Measurements from ENCODE around the gene TUBA4B. TPM values are rescaled to one million over a fixed set of nuclear protein-coding genes. Genes with fewer than 3 reads are reported as not detected.

Gene TUBA4B
- total RNA-seq, 1 donor from 2014 or later = not detected

DNA sequence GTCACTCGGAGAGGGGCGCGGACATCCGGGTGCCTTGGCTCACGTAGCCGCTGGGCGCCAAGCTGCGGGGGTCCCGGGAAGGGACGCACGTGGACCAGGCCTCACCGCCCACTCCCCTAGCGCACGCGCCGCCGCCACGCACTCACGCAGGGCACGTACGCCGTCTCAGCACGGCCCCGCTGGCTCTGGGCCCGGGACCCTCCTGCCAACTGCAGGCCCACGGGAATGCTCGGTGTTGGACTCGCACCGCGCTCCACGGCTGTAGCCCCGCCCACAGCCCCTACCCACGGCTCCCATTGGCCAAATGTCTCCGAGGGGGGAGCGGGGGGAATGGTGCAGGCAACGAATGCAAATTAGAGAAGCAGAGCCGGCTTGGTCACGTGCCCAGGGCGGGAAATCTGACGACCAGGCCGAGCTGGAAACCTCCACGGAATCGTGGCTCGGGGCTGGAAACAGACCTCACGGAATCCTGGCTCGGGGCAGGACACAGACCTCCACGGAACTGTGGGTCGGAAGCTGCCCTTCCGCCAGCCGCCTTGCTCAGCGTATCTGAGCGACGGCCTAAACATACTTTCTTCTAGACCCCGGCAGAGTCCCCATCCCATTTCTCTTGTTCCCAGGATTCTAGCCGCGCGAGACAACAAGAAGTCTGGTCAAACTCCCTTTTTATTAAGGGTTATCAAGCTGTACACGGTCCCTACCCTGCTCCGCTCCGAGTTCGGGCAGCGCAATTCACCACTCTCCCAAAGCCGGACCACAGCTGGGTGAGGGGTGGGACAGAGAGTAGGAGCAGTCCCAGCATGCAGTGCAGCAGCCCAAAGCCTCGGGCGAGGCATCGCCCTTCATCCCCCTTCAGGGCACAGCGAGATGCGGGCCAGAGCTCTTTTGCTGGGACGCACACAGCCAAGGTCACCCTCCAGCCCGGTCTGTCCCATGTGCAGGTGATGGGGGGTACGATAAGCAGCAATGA lies 34.0 kb upstream of the TUBA4B start, which contains the start of gene ABCB6:
TSS of gene ABCB6 (minus strand) at position 227 of the 970 bp plus-strand sequence. CDS start 285 bp downstream, outside the sequence.
- peak; percentile 96 for DNase-seq (ENCODE audit: low spot score)

- no peak for DNase-seq (ENCODE audit: low spot score)
These were observed 33.1 kb upstream of the TUBA4B start for GRCh38 chr2:219219784-219220532.

DNA sequence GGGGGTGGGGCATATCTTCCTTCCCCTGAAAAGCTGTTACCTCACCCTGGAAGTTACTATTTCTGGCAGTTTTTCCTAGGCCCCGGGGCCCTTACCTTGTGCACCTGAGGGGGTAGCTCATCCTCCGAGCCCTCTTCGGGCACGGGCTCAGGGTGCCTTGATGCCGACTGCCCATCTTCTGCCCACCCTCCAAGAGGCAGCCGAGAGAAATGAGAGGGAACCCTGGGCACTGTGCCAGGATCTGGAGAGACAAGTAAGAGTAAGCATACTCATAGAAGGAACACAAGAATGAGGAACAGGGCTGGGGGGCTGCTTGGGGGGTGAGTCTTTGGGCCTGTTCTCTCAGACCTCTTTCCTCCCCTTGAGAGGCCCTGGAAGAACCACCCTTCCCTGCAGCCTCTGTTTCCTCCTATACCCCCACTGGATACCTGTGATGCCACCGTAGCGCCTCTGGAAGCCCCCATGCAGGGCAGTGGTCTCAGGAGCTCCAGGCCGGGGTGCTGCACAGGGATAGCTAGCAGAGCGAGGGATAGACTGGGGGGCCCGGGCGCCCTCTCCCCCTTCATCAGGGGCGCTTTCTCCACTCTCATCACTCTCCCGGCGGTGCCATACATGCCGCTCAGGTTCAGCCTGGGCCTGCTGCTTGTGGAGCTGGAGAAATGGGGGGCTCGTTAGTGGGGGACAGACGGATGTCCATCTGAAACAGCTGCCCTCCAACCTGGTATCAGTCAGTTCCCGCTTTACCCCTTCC lies 32.2 kb upstream of the TUBA4B start:
- no peak for DNase-seq (ENCODE audit: low spot score)

- no peak for DNase-seq (ENCODE audit: low spot score)
These were observed 31.0 kb upstream of the TUBA4B start for GRCh38 chr2:219221957-219222518.

DNA sequence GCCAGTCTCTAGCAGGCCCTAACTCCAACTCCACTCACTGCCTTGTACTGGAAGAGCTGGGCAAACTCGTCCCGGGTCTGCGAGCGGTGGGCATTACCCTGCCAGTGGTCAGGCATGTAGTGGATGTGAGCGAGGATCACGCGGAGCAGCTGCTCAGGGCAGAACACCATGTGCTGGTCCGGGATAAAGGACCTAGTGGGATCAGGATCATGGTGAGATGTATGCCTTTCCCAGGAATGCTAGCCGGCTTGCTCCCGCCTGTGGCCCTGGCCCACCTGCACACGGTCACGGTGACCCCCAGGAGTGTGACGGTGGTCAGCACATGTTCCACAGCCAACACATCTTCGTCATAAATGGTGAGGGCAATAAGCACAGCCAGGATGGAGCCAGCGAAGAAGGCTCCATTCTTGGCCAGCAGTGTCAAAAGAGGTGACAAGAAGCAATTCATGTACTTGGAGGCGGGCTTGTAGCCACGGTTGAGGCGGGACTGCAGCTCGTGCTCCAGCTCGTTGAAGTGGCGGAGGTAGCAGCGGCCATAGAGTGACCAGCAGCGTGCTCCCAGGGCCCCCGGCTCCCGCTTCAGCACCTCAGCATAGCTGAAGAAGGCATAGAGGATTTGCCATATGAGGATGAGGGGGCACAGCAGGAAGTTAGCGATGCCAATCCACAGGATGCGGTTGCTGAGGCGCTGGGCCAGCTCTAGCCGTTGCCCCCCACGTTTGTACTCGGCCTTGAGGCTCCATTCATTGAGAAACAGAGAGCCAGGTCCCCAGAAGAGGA lies 29.0 kb upstream of the TUBA4B start:
- DNase-seq (ENCODE audit: low spot score) = no peak

DNA sequence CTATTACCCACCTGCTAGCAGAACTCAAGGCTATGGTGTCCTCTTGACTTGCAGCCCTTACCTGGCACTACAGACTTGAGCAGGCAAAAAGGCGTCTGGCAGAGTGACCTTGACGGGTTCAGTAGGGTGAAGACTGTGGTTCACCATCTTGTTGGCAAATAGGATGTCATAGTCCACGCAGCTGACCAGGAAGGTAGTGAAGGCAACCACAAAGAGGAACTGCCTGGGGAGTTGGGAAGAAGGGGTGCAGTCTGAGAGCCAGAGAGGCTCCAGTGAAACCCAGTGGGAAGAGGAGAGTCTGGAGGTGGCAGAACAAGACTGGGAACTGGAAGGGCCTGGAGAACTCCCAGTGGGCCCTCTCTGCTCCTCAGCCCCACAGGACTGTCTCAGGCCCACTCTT lies 27.7 kb upstream of the TUBA4B start:
- DNase-seq (ENCODE audit: low spot score) = no peak

DNA sequence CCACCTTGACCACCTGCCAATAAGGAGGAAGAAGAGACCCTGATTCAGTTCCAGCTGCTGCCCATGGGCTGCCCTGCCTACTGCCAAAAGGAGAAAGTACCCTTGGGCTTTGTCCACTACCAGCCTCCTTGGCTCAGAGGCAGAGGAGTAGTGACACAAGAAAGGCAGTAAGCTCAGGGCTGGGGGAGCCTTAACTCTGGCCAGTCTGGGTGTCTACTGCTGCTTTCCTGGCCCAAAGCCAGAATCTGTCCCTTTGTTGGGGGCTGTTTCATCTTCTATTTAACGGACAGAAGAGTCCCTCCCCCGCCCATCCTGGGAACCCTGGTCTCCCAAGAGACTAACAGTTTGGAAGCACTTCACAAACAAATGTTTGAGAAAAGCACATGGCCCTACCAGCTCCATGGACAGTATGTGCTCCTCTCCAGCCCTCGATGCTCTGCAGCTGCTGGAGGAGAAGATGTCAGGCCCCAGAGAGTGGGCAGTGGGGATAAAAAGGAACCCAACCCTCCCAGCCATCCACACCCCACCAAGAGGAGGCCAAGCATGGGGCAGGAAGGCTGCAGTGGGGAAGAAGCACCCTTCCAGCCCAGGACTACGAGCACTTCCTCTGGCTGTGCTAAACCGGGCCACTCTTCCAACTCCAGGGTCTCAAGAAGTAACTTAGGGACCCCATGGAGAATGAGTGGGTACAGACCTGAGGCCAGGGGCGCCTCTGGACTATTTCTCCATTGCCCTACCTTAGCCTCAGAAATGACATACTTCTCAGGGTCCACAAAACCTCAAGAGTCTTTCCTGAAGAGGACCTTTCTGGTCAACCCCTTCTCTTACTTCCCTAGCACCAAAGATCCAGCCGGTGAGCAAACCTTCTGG lies 24.8 kb upstream of the TUBA4B start:
- no peak for DNase-seq (ENCODE audit: low spot score)

DNA sequence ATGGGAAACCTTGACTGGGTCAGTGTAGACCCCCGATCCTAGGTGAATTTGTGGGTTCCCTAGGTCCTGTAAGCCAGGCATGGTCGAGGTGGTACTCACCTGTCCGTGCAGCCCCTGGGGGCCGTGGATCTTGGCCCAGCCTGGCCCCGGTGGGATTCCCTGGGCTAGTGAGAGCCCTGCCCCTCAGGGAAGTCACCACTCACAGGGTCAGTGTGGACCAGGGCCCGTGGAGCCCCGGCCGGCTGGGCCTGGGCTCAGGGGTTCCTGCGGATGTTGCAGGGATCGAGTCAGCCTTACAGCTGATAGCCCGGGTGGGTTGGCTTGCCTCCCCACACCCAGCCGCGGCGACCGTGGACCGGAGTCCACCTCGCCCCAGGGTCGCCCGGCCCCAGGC lies 24.1 kb upstream of the TUBA4B start:
- no peak for DNase-seq (ENCODE audit: low spot score)

DNA sequence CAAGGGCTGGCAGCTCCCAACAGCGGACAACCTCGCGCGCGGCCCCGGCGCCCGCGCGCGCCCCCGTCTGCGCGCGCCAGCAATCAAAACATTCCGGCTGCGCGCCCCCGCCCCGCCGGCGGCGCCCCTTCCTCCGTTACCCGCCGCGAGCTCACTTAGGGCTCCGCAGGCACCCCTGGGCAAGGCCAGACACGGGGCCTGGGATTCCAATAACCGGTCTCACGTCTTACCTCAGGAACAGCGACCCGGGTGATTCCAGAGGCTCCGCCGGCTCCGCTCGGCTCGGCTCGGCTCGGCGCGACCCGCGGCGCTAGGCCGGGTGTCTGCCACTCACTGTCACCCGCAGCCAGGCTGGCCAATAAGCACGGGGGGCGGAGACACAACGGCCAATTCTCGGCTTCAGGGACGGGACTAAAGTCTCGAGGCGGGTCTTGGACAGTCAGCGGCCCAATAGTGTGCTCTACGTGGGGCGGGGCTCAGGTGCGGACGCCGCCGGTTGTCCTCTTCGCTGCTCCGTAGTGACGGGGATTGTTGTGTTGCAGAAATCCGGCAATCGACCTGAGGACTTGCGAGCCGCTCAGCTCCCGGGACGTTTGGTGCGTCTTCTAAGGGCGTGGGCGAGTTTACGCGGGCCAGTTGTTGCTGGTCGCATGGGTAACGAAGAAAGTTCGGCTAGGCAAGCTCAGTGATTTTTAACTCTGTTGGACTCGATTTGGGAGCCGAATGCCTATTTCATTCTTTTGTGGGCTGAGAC lies 23.6 kb upstream of the TUBA4B start, which contains the start of the genes ANKZF1 and ATG9A:
TSS of gene ANKZF1 (plus strand) at position 502 of the 754 bp plus-strand sequence. CDS start 452 bp downstream, outside the sequence.
TSS of gene ATG9A (minus strand) at position 332 of the 754 bp plus-strand sequence. CDS start 1,612 bp downstream, outside the sequence.
- peak; percentile 99 for DNase-seq (ENCODE audit: low spot score)

DNA sequence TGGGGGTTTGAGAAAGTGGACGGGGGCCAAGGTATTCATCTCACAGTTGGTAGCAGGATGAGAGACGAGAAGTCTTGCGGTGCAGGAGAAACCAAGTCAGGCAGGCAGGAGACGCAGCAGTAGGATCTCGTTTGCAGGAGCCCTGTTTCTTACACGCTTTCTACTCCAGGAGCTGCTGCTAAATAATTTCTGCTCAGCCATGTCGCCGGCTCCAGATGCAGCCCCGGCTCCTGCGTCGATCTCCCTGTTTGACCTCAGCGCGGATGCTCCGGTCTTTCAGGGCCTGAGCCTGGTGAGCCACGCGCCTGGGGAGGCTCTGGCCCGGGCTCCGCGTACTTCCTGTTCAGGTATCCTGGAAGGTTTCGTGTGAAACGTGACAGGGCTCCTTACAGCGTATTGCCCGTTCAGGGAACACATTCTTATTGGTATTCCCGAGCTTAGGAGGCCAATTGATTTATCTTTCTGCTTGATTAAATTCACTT lies 22.9 kb upstream of the TUBA4B start:
- DNase-seq (ENCODE audit: low spot score) = peak; percentile 69

GRCh38 chr2:219234331-219234730 lies 18.7 kb upstream of the TUBA4B start:
- DNase-seq (ENCODE audit: low spot score) = no peak

GRCh38 chr2:219243291-219243761 lies 9.7 kb upstream of the TUBA4B start:
- DNase-seq (ENCODE audit: low spot score) = peak; percentile 57

- no peak for DNase-seq (ENCODE audit: low spot score)
These were observed 8.3 kb upstream of the TUBA4B start for GRCh38 chr2:219244789-219245147.

DNA sequence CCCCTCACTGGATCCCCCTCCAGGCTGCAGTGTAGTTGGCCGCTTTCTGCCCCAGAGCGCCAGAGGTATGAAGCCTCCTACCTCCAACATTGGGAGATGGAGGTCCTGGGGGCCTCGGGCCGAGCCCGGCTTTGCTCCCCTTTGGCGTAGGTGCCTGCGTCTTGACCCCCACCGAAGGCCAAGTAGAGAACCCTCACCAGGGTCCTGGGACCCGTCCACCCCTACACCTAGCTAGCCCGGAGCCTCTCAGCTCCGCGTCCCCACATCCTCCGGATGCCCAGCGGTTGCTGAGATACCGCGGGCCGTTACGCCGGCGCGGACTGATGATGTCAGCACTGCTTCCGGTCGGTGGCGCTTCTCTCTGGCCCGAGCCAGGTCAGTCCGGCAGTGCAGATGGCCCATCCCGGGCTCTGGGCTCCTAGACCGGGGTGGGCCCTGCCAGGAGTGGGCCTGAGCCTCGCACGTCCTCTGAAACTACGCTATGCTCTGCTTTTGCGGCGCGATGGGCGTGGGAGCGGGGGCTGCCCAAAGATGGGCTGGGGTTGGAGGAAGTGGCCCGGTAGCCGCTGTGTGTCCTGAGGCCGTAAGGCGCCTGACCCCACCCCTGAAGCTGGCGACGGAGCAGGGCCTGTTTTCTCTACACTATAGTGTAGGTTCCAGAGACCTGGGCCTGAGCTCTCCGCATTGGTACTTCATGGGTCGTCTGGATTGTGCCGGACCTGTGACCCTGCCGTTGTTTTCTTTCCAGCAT lies 7.7 kb upstream of the TUBA4B start, which contains the start of the genes GLB1L and STK16:
TSS of gene GLB1L (minus strand) at position 297 of the 751 bp plus-strand sequence. CDS start 1,871 bp downstream, outside the sequence.
TSS of gene STK16 (plus strand) at position 332 of the 751 bp plus-strand sequence. CDS start 521 bp downstream, outside the sequence.
- peak; percentile 96 for DNase-seq (ENCODE audit: low spot score)

DNA sequence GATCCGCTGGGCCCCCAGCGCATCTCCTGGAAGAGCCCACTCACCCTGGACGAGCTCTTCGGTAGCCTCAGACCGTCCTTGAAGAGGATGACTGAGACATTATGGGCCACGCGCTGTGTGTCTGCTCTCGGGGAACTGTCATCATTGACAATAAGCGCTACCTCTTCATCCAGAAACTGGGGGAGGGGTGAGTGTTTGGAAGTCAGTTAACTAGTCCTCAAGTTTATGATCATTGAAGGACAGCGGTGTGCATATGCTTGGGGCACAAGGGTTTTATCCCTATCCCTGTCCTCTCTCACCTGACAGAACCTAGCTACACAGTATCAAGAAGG lies 7.2 kb upstream of the TUBA4B start:
- DNase-seq (ENCODE audit: low spot score) = no peak

GRCh38 chr2:219246559-219246958 lies 6.5 kb upstream of the TUBA4B start:
- DNase-seq (ENCODE audit: low spot score) = no peak

Data from mucosa of gallbladder (tissue), 1 donor.